Right ventricle myocardium superior (tissue), 1 donor: ENCODE data around the gene PRKRA. TPM values are rescaled to one million over a fixed set of nuclear protein-coding genes. Genes with fewer than 3 reads are reported as not detected.
"Not testable (repeated sequence)": the region's sequence is repeated elsewhere in the genome, so short reads cannot be mapped to it uniquely, and the experiment has no call there.

Source experiments
- ATAC-seq: fragments of 200-7000 bp; cut with Tn5 transposase; one replicate; pipeline ENCODE4 v1.9.1; 2020; ENCODE audit warnings: mild to moderate bottlenecking; ENCODE audit not compliant: poor library complexity
- DNase-seq: peaks from one replicate; pipeline ENCODE4 v3.0.0-alpha.2; 2020
- intact Hi-C: fragments of 100-400 bp; cut with DNase I; formaldehyde crosslinking; loops from one replicate; pipeline ENCODE4 v1.11.2; 2022
- total RNA-seq: library from RNA; stranded (reverse); fragmentation: NEBNext Ultra II Directional; extraction: Animal tissue kit (Norgen Biotek cat#: 25700); gene quantifications from one replicate; pipeline ENCODE4 v1.2.1, GENCODE V29; 2021
- donor health status: DM: no; HTN: yes; CAD: no; lungs with severe emphysema.

The PRKRA gene
- total RNA-seq, 1 donor from 2014 or later, result 42.7 TPM

DNA sequence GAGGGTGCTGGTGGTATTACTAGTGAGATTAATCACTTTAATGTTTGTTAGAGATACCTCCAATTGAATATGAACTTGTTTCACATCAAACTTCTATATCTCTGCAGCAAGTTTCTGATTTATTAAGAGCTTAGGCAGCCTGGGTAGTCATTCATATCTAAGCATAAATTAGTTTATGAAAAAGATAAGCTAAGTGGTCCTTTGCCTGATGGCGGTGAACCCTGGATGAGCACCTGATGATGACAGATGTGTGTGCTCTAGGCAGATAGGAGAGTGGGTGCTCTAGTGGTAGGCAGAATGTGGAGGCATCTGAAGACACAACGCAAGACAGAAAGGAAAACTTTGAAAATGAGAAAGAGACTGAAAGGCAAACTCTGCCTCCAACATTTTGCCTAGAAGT lies 22.4 kb upstream of the PRKRA start:
- DNase-seq (no peak), ATAC-seq (no peak)
- intact Hi-C loops, result no loop called here

- DNase-seq, ATAC-seq, intact Hi-C loops: not testable (repeated sequence)
These were observed 20.3 kb upstream of the PRKRA start for GRCh38 chr2:178471313-178471712.

GRCh38 chr2:178469219-178469849 lies 18.4 kb upstream of the PRKRA start:
- ATAC-seq, result no peak
- intact Hi-C loops, result no loop called here
- no peak for DNase-seq

DNA sequence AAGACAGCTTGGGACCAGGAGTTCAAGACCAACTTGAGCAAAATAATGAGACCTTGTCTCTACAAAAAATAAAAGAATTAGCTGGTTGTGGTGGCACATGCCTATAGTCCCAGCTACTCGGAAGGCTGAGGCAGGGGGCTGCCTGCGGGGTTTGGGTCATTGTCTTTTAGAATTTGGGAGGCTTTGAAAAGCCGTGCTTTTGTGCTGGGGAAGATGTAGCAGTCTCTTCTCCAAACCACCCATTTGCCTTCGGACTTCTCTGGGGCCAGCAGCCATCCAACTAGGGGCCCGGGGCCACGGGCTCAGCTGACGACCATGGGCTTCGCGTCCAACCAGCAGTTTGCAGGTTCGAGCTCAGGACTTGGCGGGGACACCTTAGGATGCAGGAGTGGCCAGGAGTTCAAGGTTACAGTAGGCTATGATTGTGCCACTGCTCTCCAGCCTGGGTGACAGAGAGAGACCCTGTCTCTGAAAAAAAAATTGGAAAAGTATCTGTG lies 6.5 kb upstream of the PRKRA start:
- intact Hi-C loops, result no loop called here
- ATAC-seq (no peak), DNase-seq (no peak)

DNA sequence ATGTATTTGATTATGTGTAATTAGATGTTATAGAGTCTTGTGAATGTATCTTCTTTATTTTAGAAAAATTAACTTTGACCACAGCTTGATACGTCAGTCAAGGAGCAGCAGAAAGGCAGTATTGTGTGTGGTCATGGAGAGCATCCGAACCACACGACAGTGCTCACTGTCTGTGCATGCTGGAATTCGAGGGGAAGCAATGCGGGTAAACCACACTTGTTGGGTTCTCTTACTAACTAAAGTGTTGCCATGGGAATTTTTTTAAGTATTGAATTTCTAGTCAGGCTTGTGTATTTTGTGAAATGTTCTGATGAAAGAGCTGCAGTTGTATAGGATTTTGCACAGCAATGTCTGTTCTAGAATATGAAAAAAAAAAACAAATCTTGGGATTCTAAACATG lies 5.0 kb upstream of the PRKRA start:
- ATAC-seq, result no peak
- no peak for DNase-seq
- intact Hi-C loops, result no loop called here

DNA sequence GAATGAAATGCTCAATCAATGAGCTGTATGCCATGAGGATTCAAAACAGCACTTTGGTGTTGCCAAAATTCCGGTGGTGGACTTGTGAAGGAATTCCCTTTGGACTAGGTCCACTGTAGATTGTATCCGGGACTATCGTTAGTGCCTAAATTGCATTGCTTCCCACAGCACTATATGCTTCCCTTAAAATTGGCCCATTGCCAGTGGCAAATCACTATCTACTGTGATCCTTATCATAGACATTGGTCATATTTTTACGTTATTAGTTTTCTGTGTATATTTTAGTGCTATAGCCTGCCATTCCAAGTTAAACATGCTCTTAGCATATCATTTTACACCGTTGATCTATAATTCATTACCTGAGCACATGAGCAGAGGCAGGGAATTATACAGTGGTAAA lies 1.9 kb upstream of the PRKRA start:
- intact Hi-C loops, result no loop called here
- no peak for ATAC-seq

GRCh38 chr2:178452334-178452733 lies 1.4 kb upstream of the PRKRA start:
- intact Hi-C loops, result no loop called here
- DNase-seq, result no peak
- ATAC-seq, result no peak

More for the DNA sequence above, 1.9 kb upstream of the PRKRA start:
- DNase-seq, result no peak

DNA sequence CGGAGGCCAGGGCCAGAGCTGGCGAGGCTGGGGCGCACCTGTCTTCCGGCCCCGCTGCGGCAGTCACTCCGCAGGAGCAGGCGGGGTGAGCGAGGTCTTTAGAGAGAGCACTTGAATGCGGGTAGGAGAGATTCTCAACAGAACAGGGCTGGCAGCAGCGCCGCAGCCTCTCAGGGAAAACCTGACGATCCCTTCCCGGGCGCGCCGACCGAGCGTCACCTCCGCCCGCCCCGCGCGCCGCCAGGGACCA lies 526 bp downstream of the PRKRA start:
- ATAC-seq, result no peak
- intact Hi-C loops, result no loop called here
- no peak for DNase-seq

DNA sequence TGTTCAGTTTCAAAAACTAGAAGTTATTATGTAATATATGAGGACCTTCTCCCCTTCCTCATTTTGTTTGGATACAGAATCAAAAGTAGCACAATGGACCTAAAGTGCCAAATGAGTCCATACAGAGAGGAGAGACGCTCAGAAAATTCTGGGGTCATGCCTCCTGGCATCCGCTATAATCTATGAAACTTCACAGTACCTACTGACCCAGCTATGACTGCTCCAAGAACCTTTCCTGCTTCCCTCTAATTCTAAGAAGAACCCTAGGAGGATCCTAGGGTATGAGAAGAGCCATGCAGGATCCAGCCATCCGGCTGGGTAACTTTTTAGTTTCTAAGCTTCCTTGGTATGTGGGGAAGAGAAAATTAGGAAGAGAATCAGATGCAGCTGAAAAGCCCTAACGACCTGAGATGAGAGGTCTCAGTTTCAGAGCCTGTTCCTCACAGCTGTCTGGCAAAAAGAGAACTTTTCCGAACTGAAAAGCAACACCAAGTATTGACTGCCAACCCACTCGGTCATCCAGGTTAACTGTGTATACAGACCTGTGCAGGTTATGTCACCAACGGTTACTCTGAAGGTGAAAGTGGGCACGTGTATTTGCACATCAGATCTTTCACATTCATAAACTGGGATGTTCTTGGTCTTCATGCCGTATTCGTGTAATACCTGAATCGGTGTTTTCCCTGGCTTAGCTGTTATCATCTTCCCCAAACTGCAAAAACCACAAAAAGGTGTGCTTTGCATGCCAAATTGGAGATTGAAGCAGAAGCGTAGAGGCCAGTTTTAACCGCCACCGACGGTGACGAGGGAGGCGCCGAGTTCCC lies 1.1 kb downstream of the PRKRA start:
- intact Hi-C loops, result no loop called here
- no peak for ATAC-seq
- DNase-seq, result no peak

GRCh38 chr2:178448968-178449661 lies 1.9 kb downstream of the PRKRA start:
- ATAC-seq (no peak), DNase-seq (no peak)
- intact Hi-C loops, result no loop called here

DNA sequence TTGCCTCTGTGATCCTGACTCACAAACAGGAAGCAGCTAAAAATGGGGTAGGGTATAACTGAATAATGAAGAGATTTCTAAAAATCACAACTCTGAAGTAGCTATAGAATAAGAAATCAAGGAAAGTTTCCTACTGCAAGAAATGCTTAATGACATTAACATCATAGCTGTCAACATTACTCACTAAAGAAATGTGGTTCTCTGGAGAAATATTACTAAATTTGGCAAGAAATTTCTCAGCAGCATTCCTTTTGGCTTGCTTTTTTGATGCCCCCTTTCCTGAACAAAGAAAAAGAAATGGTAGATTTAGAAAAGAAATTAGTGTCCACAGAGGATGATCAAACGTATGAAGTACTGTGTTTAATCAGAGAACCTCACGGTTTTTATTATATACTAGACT lies 9.5 kb downstream of the PRKRA start:
- intact Hi-C loops, result no loop called here
- ATAC-seq (no peak), DNase-seq (no peak)

- no peak for DNase-seq
- intact Hi-C loops, result no loop called here
- no peak for ATAC-seq
These were observed 14.3 kb downstream of the PRKRA start for GRCh38 chr2:178436662-178437061.

DNA sequence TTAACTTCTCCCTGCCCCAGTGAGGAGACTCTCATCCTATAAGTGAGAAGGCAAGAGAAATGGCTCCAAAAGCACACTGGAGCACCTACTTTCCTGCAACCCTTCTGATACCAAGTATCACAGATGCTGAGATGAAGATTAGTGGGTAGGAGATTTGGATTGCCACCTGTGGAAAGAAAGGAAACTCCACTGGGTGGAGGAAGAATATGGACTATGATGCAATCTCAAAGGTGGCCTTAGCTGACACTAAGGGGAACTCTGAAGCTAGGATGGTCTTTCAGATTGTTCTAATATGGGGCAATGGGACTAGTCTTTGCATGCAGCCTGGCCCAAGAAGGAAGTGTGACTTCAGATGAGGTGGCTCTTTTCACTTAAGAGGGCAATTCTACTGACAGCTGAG lies 21.6 kb downstream of the PRKRA start:
- ATAC-seq (no peak), DNase-seq (no peak)
- intact Hi-C loops, result no loop called here

- no peak for DNase-seq
- intact Hi-C loops, result no loop called here
- no peak for ATAC-seq
These were observed 22.6 kb downstream of the PRKRA start for GRCh38 chr2:178428396-178428806.

- DNase-seq (no peak), ATAC-seq (no peak)
- intact Hi-C loops, result no loop called here
These were observed 23.5 kb downstream of the PRKRA start for GRCh38 chr2:178427458-178427857.

- no peak for DNase-seq
- ATAC-seq, result no peak
- intact Hi-C loops, result no loop called here
These were observed 24.6 kb downstream of the PRKRA start for GRCh38 chr2:178426388-178426787.

DNA sequence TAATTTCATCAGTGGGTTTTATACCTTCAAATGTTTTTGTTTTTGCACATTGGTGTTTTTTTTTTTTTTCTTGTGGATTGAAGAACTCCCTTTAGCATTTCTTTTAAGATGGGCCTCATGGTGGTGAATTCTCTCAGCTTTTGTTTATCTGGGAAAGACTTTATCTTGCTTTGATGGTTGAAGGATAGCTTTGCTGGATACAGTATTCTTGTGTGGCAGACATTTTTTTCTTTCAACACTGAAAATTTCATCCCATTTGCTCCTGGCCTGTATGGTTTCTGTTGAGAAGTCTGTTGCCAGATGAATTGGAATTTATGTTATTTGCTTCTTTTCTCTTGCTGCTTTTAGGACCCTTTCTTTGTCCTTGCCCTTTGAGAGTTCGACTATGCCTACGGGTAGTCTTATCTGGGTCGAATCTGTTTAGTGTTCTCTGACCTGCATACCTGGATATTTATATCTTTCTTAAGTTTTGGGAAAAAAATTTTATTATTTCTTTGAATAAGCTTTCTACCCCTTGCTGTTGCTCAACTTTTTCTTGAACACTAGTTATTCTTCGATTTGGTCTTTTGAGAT lies 25.6 kb downstream of the PRKRA start:
- intact Hi-C loops, result no loop called here
- DNase-seq, result no peak

GRCh38 chr2:178423746-178424145 lies 27.2 kb downstream of the PRKRA start:
- DNase-seq, intact Hi-C loops, ATAC-seq: not testable (repeated sequence)

More for the DNA sequence above, 25.6 kb downstream of the PRKRA start:
- ATAC-seq, result no peak

GRCh38 chr2:178422097-178422496 lies 28.9 kb downstream of the PRKRA start:
- DNase-seq (no peak), ATAC-seq (no peak)
- intact Hi-C loops, result no loop called here
